GM12873 (cell line): ENCODE results near the gene SUSD3.

Experiments
- TF ChIP-seq, protein P1 (sequence below): IDR thresholded peaks from 2 replicates; pipeline ENCODE4 v1.5.1; 2012; ENCODE audit warnings: low read depth, mild to moderate bottlenecking, moderate library complexity, low read length, control low read depth; ENCODE audit not compliant: insufficient read depth; ENCODE audit errors: missing control alignments

SUSD3 gene

DNA sequence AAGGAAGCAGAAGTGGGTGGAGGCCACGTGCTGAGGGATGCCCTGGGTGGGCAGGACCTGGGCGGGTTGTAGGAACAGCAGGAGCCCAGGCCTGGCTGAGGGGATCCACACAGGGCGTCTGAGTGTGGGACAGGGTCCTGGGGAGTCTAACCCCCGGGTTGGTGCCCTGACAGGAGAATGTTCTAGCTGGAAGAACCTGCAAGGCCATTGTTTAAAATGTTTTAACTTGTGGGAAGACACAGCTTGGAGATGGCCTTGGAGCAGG is 33.9 kb upstream of the SUSD3 start:
- TF ChIP-seq, protein P1, sequence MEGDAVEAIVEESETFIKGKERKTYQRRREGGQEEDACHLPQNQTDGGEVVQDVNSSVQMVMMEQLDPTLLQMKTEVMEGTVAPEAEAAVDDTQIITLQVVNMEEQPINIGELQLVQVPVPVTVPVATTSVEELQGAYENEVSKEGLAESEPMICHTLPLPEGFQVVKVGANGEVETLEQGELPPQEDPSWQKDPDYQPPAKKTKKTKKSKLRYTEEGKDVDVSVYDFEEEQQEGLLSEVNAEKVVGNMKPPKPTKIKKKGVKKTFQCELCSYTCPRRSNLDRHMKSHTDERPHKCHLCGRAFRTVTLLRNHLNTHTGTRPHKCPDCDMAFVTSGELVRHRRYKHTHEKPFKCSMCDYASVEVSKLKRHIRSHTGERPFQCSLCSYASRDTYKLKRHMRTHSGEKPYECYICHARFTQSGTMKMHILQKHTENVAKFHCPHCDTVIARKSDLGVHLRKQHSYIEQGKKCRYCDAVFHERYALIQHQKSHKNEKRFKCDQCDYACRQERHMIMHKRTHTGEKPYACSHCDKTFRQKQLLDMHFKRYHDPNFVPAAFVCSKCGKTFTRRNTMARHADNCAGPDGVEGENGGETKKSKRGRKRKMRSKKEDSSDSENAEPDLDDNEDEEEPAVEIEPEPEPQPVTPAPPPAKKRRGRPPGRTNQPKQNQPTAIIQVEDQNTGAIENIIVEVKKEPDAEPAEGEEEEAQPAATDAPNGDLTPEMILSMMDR, result no peak

DNA sequence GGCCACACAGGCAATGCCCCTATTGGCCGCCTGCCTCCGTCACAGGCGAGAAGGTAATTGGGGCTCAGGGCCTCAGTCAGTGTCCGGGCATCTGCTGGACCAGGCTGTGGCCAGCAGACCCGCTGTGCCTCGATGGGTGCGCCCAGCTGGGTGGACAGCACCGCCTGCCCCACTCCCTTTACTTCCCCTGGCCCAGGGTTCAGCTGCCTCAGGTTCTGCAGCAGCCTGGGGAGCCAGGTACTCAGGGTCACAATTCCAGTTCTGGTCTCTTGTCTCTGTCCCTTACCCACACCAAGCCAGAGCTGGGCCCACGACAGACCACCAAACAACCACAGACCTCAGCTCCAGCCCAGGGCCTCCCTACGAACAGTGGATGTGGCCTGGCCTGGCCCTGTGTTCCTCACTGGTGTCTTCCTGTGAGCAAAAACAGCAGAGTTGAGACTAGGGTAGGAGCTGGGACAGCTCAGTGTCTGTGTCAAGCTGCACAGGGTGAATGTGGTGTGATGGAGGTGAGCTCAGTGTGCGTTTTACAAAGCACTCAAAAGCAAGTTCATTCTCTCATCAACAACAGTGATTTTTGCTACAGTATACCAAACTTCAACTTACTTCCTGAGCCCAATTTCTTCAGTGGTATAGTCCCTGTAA is 33.4 kb upstream of the SUSD3 start:
- TF ChIP-seq, protein P1, result no peak

DNA sequence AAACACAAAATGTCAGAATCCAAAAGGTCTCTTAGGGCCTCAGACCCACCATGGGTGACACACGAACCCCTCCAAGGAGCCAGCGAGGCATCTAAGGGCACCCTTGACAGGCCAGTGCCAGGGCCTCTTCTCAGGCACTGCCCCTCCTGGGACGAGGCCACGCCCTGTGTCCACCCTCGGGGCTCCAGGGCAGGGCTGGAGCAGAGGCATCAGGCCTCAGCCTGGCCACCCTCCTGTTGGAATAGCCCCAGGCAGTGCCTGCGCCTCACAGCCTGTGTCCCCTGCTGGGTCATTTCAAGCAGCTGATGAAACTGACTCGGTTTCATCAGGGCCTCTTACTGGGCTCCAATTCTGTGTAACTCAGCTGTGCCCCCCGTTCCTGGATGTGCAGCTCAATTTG is 32.8 kb upstream of the SUSD3 start:
- TF ChIP-seq, protein P1, result no peak

DNA sequence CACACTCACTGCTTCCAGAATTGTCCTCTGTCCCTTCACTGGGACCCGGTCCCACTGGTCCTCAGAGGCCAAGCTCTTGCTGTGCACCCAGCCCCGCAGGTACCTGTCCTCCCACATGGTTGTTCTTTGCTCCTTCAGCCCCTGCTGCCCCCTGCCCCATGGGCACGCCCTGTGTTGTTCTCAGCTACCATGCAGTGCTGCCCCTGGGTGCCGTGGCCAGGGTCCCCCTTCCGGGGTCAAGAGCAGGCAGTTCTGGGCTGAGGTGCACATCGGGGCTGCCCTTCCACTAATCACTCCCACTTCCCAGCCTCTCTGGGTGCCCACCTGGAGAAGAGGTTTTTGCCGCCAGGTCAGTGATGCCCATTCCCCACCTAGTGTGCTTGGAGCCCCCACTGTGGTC is 31.9 kb upstream of the SUSD3 start:
- TF ChIP-seq, protein P1, result no peak

DNA sequence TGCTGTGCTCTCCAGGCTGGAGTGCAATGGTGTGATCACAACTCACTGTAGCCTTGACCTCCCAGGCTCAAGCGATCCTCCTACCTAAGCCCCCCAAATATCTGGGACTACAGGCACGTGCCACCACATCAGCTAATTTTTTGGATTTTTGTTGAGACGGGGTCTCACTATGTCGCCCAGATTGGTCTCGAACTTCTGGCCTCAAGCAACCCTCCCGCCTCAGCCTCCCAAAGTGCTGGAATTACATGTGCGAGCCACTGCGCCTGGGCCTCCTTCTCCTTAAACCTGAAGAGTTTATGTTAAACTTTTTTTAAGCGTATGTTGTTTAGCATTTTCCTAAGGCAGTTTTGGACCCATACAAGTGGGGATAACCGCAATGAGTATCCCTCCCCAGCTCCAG is 30.8 kb upstream of the SUSD3 start:
- TF ChIP-seq, protein P1, result no peak

DNA sequence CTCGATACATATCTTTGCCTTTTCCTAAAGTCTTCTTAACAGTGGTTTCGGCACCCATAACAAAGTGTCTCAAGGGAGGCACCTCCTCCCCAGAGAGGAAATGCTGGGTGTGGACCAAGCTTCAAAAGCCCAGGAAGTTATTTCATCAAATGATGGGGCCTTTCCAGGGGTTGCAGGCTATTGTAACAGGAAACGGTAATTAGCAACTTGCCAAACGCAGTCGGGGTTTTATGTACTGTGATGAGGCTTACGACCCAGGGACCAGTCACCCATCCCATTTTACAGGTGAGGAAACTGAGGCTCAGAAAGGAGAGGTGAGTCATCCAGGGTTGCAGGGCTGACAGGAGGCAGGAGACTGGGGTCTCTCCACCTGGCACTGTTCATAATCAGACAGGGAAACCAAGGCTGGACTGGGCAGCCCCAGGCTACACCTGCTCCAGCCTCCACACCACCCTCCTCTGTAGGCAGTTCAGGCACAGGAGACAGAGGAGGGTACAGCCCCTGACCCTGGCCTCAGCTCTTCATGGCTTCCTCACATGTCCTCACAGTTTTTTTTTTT is 30.0 kb upstream of the SUSD3 start:
- TF ChIP-seq, protein P1, result no peak

DNA sequence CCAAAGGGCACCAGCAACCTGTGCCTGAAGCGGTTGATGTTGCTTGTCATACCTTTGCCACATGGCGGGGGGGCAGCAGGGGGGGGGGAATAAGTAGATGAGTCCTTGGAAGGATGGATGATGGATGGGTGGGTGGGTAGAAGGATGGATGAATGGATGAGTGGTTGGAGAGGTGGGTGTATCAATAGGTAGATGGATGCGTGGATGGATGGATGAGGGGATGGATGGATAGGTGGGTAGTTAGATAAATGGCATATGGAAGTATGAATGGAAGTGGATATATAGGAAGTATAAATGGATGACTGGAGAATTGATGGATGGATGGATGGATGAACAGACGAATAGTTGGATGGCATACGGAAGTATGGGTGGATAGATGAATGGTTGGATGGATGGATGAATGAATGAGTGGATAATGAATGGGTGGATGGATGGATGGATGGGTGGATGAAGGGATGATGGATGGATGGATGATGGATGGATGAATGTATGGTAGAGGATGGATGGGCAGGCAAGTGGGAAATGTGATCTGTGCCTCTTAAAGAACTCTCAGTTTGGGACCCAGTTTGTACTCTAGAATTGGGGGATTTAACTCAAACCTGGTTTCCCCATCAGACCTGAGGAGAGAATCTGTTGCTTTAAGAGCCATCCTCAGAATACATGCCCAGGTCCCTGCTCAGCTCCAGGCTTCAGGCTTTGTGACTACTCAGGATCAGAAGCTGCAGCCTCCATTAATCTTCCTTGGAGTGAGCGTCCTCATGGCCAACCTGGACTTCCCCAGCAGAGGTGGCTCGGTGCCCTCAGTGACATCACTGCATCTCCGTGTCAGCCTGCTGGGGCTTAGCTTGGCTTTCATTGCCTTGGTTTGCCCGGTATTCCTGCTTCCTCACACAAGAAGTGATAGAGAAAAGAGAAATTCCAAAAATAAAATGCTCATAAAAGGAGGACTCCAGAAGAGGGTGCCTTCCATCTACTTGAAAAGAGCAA is 27.6 kb upstream of the SUSD3 start:
- TF ChIP-seq, protein P1, result no peak
